Testis (tissue), 2 donors: ENCODE measurements around the gene CPLX3.

ENCODE experiments used
- CTCF ChIP-seq, 3 experiments: fragments of 450-650 bp in 2 of 3; fragments of 200-600 bp in 1 of 3; sonication (generic) in 1 of 3; IDR thresholded peaks; one replicate each; pipeline ENCODE4 v1.5.1; 2016 to 2019; ENCODE audit warnings: antibody characterized with exemption in 3 of 3, mild to moderate bottlenecking in 2 of 3, moderate library complexity in 1 of 3
- POLR2A ChIP-seq: fragments of 450-650 bp; IDR thresholded peaks from one replicate; pipeline ENCODE4 v1.6.1; 2017; ENCODE audit warnings: antibody characterized with exemption, mild to moderate bottlenecking, moderate library complexity

DNA sequence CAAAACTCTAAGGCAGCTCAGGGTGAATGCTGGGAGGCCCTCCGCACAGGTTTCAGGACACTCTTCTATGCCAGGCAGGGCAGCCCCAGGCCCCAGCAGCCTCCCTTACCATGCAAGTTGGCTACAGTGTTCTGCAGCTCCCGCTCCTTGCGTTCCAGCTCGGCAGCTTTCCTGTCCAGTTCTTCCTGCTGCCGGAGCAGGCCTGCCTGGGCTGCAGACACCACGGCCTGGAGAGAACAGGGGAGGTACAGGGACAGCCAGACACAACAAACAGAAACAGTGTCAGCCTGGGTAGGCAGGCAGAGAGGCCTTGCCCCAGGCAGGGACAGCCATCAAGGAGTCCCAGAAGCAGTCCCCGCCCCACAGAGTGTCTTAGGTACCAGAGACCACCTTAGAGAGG is 25.5 kb downstream of the CPLX3 start:
- no peak for TF ChIP-seq POLR2A
- TF ChIP-seq CTCF (IDR thresholded peaks at IDR 0.05) = no peak
